Parathyroid adenoma (tissue), 2 donors: ENCODE data around the gene RNASEH2C.
"Not testable (repeated sequence)": the region's sequence is repeated elsewhere in the genome, so short reads cannot be mapped to it uniquely, and the experiment has no call there.

ENCODE experiments used
- H2AFZ ChIP-seq: fragments of 300-600 bp; sonication (generic); one replicate; pipeline ENCODE4 v1.7.0; 2017; ENCODE audit warnings: antibody characterized with exemption, mild to moderate bottlenecking
- H3K27ac ChIP-seq: fragments of 300-600 bp; sonication (generic); one replicate; pipeline ENCODE4 v1.7.0; 2017
- H3K27me3 ChIP-seq: fragments of 300-600 bp; sonication (generic); one replicate; pipeline ENCODE4 v1.7.0; 2017; ENCODE audit warnings: low read length; ENCODE audit not compliant: control insufficient read depth, insufficient read depth
- H3K36me3 ChIP-seq: fragments of 300-600 bp; sonication (generic); one replicate; pipeline ENCODE4 v1.7.0; 2017; ENCODE audit warnings: low read length; ENCODE audit not compliant: control insufficient read depth, insufficient read depth
- H3K4me1 ChIP-seq: fragments of 300-600 bp; sonication (generic); one replicate; pipeline ENCODE4 v1.7.0; 2017; ENCODE audit warnings: control low read depth
- H3K4me2 ChIP-seq: fragments of 300-600 bp; sonication (generic); one replicate; pipeline ENCODE4 v1.7.0; 2017; ENCODE audit warnings: low read length
- H3K4me3 ChIP-seq: fragments of 300-600 bp; sonication (generic); one replicate; pipeline ENCODE4 v1.7.0; 2017; ENCODE audit warnings: low read depth, low read length
- H3K79me2 ChIP-seq: fragments of 300-600 bp; sonication (generic); one replicate; pipeline ENCODE4 v1.7.0; 2017; ENCODE audit warnings: control low read depth
- H3K9ac ChIP-seq: fragments of 300-600 bp; sonication (generic); one replicate; pipeline ENCODE4 v1.7.0; 2017; ENCODE audit warnings: mild to moderate bottlenecking
- H3K9me3 ChIP-seq: fragments of 300-600 bp; sonication (generic); one replicate; pipeline ENCODE4 v1.7.0; 2017; ENCODE audit warnings: low read length; ENCODE audit not compliant: control insufficient read depth
- TF ChIP-seq, protein P1 (sequence below): fragments of 300-600 bp; sonication (generic); IDR thresholded peaks from one replicate; pipeline ENCODE4 v1.7.0; 2017; ENCODE audit warnings: antibody characterized with exemption, mild to moderate bottlenecking
- donor health status: primary hyperparathyroidism.

The RNASEH2C gene

DNA sequence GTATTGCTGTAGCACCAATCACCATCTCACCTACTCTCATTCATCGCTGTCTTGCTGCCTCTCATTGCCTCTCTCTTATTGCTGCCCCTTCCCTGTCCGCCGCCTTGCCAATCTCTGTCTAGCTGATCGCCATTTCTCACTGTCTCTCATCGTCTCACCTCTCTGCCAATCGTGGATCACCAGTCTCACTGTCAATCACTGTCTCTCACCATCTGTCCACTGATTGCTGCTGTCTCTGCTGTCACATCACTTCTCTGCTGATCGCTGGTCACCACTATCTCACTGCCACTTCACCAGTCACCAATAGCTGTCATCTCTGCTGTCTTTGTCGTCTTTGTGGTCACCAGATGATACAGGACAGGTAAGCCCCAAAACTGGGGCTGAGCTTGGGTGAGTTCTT, 20.6 kb upstream of the RNASEH2C start:
- Histone ChIP-seq H3K79me2 (no peaks in the 10 kb centered on the region), H3K4me3 (no peak overlapping the region), H3K36me3 (no peaks in the 10 kb centered on the region), H3K4me2 (no peak overlapping the region), H3K9ac (no peak overlapping the region), H3K9me3 (no peaks in the 10 kb centered on the region), H2AFZ (no peak overlapping the region), H3K27me3 (no peaks in the 10 kb centered on the region), H3K4me1 (peaks cover 7% of the 10 kb centered on the region), H3K27ac (no peak overlapping the region)
- TF ChIP-seq, protein P1, sequence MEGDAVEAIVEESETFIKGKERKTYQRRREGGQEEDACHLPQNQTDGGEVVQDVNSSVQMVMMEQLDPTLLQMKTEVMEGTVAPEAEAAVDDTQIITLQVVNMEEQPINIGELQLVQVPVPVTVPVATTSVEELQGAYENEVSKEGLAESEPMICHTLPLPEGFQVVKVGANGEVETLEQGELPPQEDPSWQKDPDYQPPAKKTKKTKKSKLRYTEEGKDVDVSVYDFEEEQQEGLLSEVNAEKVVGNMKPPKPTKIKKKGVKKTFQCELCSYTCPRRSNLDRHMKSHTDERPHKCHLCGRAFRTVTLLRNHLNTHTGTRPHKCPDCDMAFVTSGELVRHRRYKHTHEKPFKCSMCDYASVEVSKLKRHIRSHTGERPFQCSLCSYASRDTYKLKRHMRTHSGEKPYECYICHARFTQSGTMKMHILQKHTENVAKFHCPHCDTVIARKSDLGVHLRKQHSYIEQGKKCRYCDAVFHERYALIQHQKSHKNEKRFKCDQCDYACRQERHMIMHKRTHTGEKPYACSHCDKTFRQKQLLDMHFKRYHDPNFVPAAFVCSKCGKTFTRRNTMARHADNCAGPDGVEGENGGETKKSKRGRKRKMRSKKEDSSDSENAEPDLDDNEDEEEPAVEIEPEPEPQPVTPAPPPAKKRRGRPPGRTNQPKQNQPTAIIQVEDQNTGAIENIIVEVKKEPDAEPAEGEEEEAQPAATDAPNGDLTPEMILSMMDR, result no peak

DNA sequence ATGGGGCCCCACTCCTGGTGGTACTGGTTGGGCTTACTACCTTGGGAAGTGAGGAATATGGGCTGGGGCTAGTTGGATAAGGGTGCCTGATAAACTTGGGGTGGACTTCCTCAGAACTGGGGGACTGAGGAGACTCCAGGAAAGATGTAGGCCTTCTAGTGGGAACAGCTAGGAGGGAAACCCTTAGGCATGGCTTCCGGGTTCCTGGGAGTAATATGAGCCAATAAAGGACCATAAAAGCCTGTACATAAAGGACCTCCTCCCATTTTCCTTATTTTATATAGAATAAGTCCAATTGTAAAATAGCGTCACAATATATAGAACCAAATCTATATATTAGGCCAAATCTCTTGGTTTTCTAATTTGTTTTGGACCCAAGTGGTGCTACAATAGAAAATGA, 18.4 kb upstream of the RNASEH2C start:
- H3K4me2 ChIP-seq, result no peak overlapping the region
- H3K27me3 ChIP-seq, result no peaks in the 10 kb centered on the region
- peaks cover 7% of the 10 kb centered on the region for H3K4me1 ChIP-seq
- no peak overlapping the region for H3K4me3 ChIP-seq
- H3K9me3 ChIP-seq, result no peaks in the 10 kb centered on the region
- TF ChIP-seq, protein P1, result no peak
- H3K36me3 ChIP-seq, result no peaks in the 10 kb centered on the region
- H3K27ac ChIP-seq, result no peak overlapping the region
- no peak overlapping the region for H3K9ac ChIP-seq
- H3K79me2 ChIP-seq, result no peaks in the 10 kb centered on the region
- H2AFZ ChIP-seq, result no peak overlapping the region

- no peak overlapping the region for H3K9ac ChIP-seq
- TF ChIP-seq, protein P1, result no peak
These were observed 16.2 kb upstream of the RNASEH2C start for GRCh38 chr11:65736810-65737209.

GRCh38 chr11:65735111-65735510, 14.5 kb upstream of the RNASEH2C start:
- not testable (repeated sequence) for H3K4me1 ChIP-seq, H3K4me3 ChIP-seq, H3K27me3 ChIP-seq, H3K27ac ChIP-seq, H2AFZ ChIP-seq, H3K9ac ChIP-seq, H3K9me3 ChIP-seq, H3K4me2 ChIP-seq, H3K79me2 ChIP-seq, H3K36me3 ChIP-seq

More at GRCh38 chr11:65736810-65737209, 16.2 kb upstream of the RNASEH2C start:
- H2AFZ ChIP-seq, result no peak overlapping the region
- no peak overlapping the region for H3K27ac ChIP-seq
- H3K27me3 ChIP-seq, result no peaks in the 10 kb centered on the region
- H3K36me3 ChIP-seq, result no peaks in the 10 kb centered on the region
- no peak overlapping the region for H3K4me3 ChIP-seq
- H3K79me2 ChIP-seq, result no peaks in the 10 kb centered on the region
- H3K4me2 ChIP-seq, result no peak overlapping the region
- H3K9me3 ChIP-seq, result no peaks in the 10 kb centered on the region
- no peaks in the 10 kb centered on the region for H3K4me1 ChIP-seq

DNA sequence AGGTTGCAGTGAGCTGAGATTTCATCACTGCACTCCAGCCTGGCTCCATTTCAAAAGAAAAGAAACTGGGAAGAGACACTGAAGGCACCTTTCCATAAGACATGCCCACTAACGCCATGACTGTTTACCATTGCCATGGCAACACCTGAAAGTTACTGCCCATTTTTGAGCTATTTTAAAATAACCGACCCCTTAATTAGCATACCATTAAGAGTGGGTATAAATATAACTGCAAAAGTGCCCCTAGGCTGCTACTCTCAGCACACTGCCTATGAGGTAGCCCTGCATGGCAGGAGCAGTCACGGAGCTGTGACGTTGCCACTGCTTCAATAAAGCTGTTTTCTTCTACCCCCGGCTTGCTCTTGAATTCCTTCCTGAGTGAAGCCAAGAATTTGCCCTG, 9.9 kb upstream of the RNASEH2C start:
- no peaks in the 10 kb centered on the region for H3K79me2 ChIP-seq
- no peak overlapping the region for H3K4me2 ChIP-seq
- no peaks in the 10 kb centered on the region for H3K36me3 ChIP-seq
- H3K4me1 ChIP-seq, result no peaks in the 10 kb centered on the region
- H2AFZ ChIP-seq, result no peak overlapping the region
- no peak overlapping the region for H3K4me3 ChIP-seq
- H3K9me3 ChIP-seq, result no peaks in the 10 kb centered on the region
- no peak overlapping the region for H3K9ac ChIP-seq
- H3K27me3 ChIP-seq, result no peaks in the 10 kb centered on the region
- no peak overlapping the region for H3K27ac ChIP-seq
- TF ChIP-seq, protein P1, result no peak
